GM21423 (cell line): ENCODE results near the gene STRIP1.

ENCODE experiments used
- ATAC-seq: cut with Tn5 transposase; IDR thresholded peaks from one replicate; pipeline ENCODE4 v1.9.1; 2021; ENCODE audit warnings: mild to moderate bottlenecking, moderate library complexity; ENCODE audit not compliant: unreplicated experiment

The STRIP1 gene

DNA sequence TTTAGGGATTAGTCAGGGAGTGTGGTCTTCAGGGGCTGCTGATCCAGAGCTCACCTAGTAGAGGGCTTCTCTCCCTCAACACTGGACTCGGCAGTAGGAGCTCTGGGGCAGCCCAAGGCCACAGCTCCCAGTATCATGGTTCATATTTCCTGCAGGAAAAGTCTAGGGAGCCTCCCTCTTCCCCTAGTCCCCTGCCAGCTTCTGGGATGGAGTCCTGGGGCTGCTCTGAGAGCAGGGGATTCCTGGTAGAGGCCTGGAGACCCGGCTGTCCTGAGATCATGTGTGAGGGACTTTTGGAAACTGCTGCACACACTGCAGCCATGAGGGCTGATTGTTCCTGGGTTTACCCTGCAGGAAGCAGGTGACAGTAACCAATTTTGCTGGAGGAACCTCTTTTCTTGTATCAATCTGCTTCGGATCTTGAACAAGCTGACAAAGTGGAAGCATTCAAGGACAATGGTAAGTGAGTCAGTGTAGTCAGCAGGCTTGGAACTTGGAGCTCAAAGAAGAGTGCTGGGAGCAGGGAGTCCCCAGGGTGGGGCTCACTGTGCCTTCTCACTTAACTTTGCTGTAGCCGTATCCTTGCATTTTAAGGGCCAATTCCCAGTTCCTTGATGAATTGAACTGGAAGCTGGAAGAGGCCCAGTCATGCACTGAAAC, 16.3 kb downstream of the STRIP1 start:
- ATAC-seq: no peak

DNA sequence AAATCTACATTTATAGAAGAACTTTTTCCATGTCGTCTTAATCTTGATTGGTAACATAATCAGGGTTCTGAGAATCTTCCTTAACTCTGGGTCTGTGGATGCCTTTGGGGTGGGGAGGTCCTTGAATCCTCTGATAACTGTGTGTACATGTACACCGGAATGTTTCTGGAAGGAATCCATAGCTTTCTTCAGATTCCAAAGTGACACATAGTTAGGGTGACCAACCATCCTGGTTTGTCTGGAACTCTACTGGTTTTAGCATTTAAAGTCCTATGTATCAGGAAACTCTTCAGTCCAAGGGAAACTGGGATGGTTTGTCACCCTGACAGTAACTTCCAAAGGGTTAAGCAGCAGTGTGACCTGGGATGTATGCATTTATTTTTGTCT, 16.8 kb downstream of the STRIP1 start:
- ATAC-seq: no peak

DNA sequence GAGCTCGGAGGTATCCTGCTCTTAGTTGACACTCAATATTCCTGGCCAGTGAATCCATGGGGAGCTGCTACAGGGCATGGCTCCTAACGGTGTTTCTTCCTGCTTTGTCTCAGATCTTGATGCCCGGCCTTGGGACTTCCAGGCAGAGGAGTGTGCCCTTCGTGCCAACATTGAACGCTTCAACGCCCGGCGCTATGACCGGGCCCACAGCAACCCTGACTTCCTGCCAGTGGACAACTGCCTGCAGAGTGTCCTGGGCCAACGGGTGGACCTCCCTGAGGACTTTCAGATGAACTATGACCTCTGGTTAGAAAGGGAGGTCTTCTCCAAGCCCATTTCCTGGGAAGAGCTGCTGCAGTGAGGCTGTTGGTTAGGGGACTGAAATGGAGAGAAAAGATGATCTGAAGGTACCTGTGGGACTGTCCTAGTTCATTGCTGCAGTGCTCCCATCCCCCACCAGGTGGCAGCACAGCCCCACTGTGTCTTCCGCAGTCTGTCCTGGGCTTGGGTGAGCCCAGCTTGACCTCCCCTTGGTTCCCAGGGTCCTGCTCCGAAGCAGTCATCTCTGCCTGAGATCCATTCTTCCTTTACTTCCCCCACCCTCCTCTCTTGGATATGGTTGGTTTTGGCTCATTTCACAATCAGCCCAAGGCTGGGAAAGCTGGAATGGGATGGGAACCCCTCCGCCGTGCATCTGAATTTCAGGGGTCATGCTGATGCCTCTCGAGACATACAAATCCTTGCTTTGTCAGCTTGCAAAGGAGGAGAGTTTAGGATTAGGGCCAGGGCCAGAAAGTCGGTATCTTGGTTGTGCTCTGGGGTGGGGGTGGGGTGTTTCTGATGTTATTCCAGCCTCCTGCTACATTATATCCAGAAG, 19.4 kb downstream of the STRIP1 start:
- ATAC-seq: no peak

DNA sequence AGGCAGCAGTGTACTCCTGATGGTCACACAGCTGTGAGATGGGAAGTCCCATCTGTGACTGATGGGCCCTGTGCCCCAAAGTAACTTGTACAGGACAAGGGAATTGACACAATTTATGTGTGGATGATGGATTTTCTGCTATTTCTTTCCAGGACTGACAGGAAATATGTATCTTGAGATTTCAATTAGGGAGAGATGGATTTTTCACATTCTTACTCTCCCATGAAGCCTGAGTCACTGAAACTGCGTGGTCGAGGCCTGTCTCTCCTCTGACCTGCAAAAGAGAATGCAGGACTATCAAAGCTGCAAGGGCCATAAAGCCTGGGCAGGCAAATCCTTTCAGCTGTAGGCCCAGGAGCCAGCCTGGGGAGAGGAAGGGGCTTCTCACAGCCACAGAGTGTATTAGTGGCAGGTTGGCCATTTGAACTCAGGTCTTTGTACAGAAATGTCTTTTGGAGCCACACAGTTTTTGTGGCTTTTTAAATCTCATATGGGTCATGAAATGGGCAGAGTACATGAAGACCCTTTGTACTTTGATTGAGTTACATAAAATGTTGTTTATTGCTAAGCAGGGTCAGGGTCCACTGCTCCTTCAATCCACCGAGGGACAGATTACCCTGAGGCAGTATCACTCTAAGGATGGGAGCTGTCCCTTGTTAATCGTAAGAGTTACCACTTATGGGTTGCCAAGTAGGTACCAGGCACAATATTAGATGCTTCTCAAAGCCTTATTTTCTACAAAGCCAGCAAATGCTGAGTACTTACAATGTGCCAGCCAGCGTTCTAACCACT, 21.3 kb downstream of the STRIP1 start:
- ATAC-seq: no peak

DNA sequence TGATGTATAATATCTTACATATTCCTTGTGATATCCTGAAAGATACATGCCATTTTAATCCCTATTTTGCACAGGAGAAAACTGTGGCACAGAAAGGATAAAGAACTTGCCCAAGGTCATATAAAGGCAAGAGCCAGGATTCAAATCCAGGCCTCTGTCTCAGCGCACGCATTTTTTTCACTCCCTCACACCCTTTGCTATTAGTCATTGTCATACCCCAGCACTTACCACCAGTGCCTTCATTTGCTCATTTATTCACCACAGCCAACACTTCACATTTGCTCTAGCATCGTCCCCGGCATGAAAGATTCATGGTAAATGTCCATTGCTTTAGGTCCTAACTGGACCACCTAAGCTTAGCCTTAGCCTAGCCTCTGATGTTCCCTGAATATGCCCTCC, 21.9 kb downstream of the STRIP1 start:
- no peak for ATAC-seq

DNA sequence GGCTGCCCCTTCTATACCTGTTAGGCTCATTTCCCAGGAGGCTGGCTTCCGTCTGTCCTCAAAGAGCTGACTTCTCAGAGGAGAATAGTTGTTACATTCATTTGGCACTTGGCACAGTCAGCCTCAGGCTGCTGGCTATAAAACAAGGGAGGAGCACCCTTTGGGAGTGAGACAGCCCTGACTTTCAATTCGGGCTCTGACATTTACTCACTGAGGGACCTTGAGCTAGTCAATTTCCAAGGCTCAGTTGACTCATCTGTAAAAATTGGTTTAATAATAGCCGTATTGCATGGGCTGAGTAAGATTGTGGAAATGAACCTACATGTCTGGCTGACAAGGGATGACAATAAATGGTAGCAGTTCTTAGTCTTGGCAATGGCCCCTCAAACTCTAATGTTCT, 22.4 kb downstream of the STRIP1 start:
- no peak for ATAC-seq

DNA sequence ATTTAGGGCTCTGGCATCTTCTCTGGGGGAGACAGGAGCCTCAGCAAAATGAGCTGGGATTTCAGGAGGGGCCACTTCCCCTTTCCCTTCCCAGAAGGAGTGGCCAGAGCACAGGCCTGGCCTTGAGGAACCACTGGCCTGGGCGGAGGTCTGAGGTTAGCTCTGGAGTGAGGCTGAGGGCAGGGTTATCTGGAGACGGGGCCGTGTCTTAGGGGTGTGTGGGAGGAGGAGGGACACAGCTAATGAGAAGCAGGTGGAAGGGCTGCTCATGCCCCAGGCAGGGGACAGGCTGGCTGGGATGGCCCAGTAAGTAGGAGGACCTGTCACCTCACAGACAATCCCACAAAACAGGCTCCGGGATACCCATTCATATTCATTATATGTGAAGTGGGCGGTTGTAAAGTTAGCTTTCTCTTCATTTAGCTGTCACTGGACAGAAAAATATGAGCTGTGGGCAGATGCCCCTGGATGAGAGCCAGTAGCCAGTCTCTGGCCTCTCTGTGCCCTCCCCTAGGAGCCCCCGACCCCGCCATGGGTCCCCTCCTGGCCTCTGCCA, 23.6 kb downstream of the STRIP1 start:
- ATAC-seq: no peak

DNA sequence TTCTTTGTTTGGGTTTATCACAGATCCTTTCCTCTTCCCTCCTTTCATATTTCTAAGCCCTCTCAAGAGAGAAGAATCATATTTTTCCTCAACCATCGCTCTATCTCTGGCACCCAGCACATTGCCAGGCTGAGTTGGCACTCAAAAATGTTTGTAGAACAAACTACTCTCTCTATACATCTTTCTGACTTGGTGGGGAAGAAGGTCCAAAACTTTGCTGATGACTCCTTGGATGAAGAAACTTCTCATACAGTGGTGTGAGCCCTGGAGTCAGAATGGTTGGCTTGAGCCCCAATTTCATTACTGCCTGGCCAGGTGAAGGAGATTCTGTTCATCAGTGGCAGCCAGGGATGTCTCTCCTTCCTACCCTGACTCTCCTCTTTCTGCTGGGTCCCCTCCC, 24.2 kb downstream of the STRIP1 start:
- no peak for ATAC-seq

DNA sequence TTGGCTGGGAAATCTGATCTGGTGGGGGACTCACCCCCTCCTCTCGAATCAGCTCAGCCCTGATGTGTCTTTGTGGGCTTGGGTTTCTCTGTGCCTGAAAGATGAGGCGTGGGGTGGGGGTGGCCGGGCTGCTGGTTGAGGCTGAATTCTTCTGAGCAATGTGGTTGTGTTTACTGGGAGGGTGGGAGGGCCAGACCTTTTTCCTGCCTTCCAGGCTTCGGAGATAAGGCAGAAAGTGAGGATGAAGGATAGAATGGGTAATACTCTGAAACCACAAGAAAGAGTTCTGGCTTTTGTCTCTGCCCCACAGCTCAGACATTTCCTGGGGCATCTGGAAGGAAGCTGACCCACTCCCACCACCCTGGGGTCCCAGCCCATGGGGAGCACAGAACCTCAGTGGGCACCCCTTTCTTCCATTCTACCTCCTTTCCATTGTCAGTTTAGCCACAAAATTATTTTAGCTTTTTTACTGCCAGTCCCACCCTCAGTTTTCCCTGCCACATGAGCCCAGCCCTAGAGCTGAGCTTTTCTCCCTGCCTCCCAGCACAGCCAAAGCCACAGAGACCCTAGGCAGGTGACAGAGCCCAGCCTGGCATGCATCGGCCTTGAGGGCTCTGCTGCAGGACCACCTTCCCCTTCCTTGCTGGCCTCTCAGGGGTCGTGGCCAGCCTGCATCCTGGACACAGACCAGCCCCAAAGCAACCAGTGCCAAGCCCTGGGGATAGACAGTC, 24.9 kb downstream of the STRIP1 start:
- ATAC-seq: no peak

DNA sequence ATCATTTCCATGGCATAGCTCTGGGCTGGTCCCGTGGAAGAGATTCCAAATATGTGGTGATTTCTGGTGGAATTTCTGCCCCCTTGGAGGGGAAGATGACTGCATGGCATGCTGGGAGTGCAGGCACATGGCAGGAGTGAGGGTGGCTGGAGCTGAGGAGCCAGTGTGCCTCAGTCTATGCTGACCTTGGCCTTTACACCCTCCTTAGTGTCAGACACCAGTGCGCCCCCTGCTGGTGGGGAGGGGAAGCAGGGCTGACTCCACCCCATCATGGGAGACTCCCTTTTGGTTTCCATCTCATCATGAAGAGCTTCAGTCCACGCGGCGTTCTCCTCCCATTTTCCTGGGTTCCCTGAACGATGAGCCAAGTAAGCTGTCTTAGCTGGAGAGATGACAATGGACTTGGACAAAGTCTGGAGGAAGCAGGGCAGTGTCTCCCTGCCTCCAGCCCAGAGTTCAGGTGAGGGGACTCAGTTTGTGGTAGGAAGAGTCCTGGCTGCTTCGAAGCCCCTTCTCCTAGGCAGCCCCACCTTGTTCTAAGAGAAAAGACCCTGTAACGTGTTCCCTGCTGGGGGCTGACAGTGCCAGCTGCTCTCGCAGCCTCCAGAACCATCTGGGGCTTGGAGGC, 25.7 kb downstream of the STRIP1 start:
- ATAC-seq: no peak

DNA sequence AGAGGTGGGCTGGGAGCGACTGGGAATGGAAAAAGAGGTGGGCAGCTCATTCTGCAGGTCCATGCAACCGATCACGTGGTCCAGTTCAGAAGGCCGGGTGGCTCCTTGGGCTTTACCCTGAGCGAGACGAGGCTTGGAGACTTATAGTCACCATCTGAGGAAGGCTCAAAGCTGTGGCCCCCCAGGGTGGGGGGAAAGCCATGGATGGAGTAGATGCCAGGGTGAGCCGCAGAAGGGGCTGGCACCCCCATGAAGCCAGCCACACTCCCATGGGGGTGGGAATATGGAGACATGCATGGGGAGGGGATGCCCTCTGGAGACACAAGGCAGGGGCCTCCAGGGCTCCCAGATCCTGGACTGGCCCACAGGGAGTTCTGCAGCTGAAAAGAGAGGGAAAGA, 26.2 kb downstream of the STRIP1 start:
- ATAC-seq: no peak

DNA sequence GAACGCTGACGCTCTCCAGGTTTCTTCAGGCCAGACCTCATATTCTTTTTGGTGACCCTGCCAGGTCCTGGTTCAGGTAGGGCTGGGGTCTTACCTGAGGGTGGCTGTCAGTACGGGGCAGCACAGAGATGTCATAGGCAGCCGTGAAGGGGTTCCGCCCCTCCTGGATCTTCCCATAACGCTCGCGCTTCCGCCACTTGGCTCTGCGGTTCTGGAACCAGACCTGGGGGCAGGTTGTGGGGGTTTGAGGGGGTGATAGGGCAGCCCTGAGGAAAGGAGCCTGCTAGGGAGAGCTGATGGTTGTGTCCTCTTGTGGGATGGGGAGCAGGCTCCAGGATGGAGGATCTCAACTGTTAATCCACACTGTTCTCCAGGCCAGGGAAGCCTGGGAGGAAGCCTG, 26.9 kb downstream of the STRIP1 start:
- ATAC-seq: no peak

DNA sequence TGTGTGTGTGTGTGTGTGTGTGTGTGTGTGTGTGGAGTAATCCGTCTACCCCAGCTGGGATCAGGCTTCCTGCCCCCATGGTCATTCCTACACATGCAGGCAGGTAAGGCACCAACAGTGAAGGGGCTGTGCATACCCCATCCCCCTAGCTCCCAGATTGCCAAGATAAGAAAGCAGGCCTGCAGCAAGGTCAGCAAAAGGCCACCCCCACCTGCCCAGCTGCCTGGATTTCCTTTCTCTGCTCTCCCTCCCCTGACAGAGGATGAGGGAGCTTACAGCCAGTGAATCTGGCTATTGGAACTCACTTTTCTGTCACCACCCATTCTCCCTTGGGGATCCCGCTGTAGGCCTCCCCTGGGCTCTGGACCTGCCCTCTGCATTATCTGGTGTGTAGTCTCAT, 28.2 kb downstream of the STRIP1 start:
- no peak for ATAC-seq

DNA sequence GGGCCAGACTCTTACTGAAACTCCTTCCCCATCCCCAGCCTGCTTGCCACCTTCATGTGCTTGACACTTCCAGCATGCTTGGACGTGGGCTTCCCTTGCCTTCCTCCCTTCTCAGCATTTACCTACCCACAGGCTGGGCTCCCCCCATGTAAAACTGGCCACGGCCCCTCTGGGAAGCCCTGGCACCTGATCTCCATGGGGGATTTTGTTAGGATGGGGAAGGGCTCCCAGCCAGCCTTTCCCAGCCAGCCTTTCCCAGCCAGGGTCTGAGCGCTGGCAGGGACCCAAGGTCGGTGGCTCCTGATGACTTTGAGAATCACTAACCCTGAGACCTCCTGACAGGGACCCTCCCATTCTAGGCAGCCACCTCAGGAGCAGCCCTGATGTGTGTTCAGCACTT, 29.4 kb downstream of the STRIP1 start:
- ATAC-seq: no peak

DNA sequence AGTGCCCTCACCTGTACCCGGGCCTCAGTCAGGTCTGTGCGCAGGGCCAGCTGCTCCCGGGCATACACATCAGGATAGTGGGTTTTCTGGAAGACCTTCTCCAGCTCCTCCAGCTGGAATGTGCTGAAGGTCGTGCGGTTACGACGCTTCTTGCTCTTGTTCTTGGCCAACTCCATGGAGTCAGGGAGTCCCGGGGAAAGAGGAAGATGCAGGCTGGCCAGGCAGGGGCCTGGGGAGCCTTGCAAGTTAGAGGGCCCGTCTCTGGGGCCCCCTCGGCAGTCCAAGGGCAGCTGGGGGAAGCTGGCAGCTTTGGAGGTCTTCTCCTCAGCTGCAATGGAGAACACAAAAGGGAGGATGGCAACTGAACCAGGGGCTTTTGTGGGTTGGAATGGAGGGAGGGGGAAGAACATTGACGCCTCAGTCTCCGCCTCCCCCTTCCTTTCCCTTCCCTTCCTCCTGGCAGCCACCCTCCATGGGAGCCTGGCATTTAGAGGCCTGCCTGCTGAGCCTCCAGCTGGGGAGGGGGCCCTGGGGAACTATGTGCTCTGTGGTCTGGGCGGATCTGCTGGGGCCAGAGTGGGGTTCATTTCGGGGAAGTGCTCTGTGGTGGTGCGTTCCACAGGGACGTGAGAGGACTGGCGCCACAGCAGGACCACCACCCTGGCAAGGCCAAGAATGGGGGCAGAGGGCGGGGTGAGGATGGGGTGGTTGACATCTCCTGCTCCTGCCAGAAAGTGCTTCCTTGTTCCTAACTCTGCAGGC, 30.3 kb downstream of the STRIP1 start:
- ATAC-seq: no peak

DNA sequence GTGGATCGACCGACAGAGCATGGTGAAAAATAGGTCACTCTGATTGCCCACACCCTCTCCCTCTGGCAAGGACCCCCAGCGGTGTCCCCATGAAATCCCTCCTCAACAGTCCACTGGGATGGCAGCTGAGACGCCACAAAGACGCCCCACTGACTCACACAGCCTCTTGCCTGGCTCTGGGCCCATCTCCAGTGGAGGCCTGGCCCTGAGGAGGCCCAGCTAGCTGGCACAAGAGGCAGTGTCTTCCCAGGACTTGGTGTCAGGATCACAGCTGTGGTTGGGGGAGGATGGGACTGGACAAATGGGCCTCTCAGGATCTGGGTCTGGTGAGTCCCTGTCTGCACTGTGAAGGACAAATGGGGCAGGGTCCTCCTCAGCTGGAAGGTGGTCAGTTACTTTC, 31.4 kb downstream of the STRIP1 start:
- no peak for ATAC-seq

DNA sequence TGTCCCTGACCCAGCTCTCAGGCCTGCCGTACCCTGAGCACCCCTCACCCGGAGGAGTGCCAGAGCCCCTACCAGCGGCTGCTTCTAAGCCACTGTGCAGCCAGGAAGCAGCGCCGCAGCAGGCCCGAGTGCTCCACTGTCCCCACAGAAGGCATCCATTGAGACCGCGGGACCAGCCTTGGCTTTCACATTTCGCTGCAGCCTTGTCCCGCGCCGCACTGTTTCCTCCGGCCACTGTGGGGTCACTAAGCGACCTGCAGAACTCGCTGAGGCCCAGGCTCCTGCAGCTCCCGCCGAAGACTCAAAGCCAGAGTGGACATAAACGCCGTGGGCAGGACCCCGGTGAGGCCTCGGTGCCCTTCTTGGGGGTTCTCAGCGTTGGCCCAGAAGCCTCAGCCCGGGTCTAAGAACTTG, 33.1 kb downstream of the STRIP1 start:
- ATAC-seq: no peak

DNA sequence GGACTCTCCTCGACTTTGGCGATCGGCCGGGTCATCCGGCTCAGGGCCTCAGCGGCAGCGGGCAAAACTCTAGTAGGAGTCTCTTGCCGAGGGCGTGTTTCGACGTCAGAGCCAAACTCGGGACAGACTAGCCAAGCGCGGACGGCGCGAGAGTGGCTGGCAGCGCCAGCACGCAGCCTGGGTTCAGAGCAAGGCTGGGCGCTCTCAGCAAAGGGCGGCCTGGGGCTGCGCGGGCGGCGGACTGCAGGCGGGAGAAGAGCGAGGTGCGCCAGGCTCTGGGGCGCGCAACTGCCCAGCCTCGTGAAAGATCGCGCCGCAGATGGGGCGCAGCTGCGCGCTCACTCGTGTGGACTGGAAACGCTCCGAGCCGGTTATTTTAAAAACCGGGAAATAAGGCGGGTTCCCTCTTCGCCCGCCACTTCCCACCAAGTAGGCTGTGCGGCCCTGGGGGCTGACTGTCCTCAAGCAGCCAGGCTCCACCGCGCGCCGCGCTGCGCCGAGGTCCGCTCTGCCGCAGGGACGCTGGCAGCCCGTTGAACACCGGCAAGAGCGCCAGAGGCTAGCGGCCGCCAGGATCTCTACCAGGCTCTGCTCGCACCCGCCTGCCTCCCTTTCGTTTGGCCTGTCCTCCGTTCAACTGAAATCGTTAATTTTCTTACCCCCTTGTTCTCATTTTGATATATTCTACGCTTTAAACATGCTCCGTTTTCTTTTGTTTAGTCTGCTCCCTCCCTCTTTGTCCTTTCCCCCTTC, 33.6 kb downstream of the STRIP1 start:
- no peak for ATAC-seq
